ENCODE measurements around the gene CD96.
"Not testable (repeated sequence)": the region's sequence is repeated elsewhere in the genome, so short reads cannot be mapped to it uniquely, and the experiment has no call there.

CD96 gene

GRCh38 chr3:111617912-111618601 lies 76.1 kb downstream of the CD96 start:
- in situ Hi-C loops (cut with MboI; ENCODE audit: low sequenced_read_pairs), result no loop called here

- in situ Hi-C loops (cut with MboI; ENCODE audit: low sequenced_read_pairs), result no loop called here
Observed at GRCh38 chr3:111618945-111619344, 76.9 kb downstream of the CD96 start.

GRCh38 chr3:111619833-111620232 lies 77.8 kb downstream of the CD96 start:
- in situ Hi-C loops (cut with MboI; ENCODE audit: low sequenced_read_pairs), result no loop called here

GRCh38 chr3:111621535-111621934 lies 79.5 kb downstream of the CD96 start:
- in situ Hi-C loops (cut with MboI; ENCODE audit: low sequenced_read_pairs), result no loop called here

GRCh38 chr3:111627092-111627491 lies 85.1 kb downstream of the CD96 start:
- in situ Hi-C loops (cut with MboI; ENCODE audit: low sequenced_read_pairs), result no loop called here

GRCh38 chr3:111629018-111629417 lies 87.0 kb downstream of the CD96 start:
- in situ Hi-C loops (cut with MboI; ENCODE audit: low sequenced_read_pairs), result not testable (repeated sequence)

- in situ Hi-C loops (cut with MboI; ENCODE audit: low sequenced_read_pairs), result not testable (repeated sequence)
Observed at GRCh38 chr3:111630638-111631037, 88.6 kb downstream of the CD96 start.

- in situ Hi-C loops (cut with MboI; ENCODE audit: low sequenced_read_pairs), result no loop called here
Observed at GRCh38 chr3:111635403-111635802, 93.4 kb downstream of the CD96 start.

GRCh38 chr3:111636366-111636885 lies 94.4 kb downstream of the CD96 start:
- in situ Hi-C loops (cut with MboI; ENCODE audit: low sequenced_read_pairs), result no loop called here

GRCh38 chr3:111639316-111639715 lies 97.3 kb downstream of the CD96 start:
- in situ Hi-C loops (cut with MboI; ENCODE audit: low sequenced_read_pairs), result no loop called here

GRCh38 chr3:111648991-111649579 lies 107.1 kb downstream of the CD96 start:
- in situ Hi-C loops (cut with MboI; ENCODE audit: low sequenced_read_pairs), result no loop called here

GRCh38 chr3:111650378-111651275 lies 108.6 kb downstream of the CD96 start:
- in situ Hi-C loops (cut with MboI; ENCODE audit: low sequenced_read_pairs), result no loop called here

- in situ Hi-C loops (cut with MboI; ENCODE audit: low sequenced_read_pairs), result no loop called here
Observed at GRCh38 chr3:111652492-111653180, 110.6 kb downstream of the CD96 start.

- in situ Hi-C loops (cut with MboI; ENCODE audit: low sequenced_read_pairs), result no loop called here
Observed at GRCh38 chr3:111653766-111654165, 111.8 kb downstream of the CD96 start.

GRCh38 chr3:111662012-111662411 lies 120.0 kb downstream of the CD96 start:
- in situ Hi-C loops (cut with MboI; ENCODE audit: low sequenced_read_pairs), result no loop called here

GRCh38 chr3:111662907-111663306 lies 120.9 kb downstream of the CD96 start:
- in situ Hi-C loops (cut with MboI; ENCODE audit: low sequenced_read_pairs), result no loop called here

- in situ Hi-C loops (cut with MboI; ENCODE audit: low sequenced_read_pairs), result no loop called here
Observed at GRCh38 chr3:111666041-111666735, 124.2 kb downstream of the CD96 start.

- in situ Hi-C loops (cut with MboI; ENCODE audit: low sequenced_read_pairs), result no loop called here
Observed at GRCh38 chr3:111667170-111667569, 125.2 kb downstream of the CD96 start.

GRCh38 chr3:111667621-111668239 lies 125.7 kb downstream of the CD96 start:
- in situ Hi-C loops (cut with MboI; ENCODE audit: low sequenced_read_pairs), result no loop called here

GRCh38 chr3:111668326-111668725 lies 126.3 kb downstream of the CD96 start:
- in situ Hi-C loops (cut with MboI; ENCODE audit: low sequenced_read_pairs), result no loop called here

Measured in HL-60/S4 treated with retinoic acid at 250 ng/mL for 4 days and 3 days (cell line).